GM21529 (cell line): Measurements from ENCODE around the gene NLRP6.
"Not testable (repeated sequence)": the region's sequence is repeated elsewhere in the genome, so short reads cannot be mapped to it uniquely, and the experiment has no call there.

Experiments
- ATAC-seq: cut with Tn5 transposase; IDR thresholded peaks from one replicate; pipeline ENCODE4 v1.9.1; 2021; ENCODE audit not compliant: unreplicated experiment

Gene NLRP6

DNA sequence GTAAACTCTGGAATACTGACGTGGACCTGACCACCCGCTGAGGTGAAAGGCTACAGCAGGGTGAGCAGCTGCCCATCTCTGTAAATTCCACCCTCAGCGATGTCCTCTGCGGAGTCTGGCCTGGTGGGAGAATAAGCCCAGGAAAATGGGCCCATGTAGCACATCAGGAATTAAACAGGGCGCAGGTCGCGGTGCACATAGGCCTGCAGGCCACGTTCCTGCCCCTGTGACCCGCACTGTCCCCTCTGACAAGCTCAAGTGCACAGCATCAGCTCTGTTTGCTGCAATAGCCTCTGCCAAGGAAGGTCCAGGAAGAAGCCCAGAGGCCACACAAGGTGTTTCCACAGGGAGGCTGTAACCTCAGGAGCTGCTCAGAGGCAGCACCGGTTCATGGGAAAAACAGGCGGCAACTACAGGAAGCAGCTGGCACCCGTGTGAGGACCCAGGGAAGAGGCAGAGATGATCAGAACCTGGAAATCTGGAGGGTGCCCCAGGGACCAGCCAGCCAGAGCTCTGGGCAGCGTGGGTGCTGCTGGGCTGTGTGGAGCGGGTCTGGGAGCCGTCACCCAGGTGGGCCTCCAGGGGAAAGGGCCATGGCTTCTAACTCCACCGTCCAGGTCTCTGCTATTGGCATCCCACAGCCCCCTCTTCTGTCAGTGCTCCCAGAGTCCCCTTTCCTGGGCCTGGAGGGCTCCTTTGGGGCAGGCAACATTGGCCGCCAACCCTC lies 28.6 kb downstream of the NLRP6 start:
- no peak for ATAC-seq

DNA sequence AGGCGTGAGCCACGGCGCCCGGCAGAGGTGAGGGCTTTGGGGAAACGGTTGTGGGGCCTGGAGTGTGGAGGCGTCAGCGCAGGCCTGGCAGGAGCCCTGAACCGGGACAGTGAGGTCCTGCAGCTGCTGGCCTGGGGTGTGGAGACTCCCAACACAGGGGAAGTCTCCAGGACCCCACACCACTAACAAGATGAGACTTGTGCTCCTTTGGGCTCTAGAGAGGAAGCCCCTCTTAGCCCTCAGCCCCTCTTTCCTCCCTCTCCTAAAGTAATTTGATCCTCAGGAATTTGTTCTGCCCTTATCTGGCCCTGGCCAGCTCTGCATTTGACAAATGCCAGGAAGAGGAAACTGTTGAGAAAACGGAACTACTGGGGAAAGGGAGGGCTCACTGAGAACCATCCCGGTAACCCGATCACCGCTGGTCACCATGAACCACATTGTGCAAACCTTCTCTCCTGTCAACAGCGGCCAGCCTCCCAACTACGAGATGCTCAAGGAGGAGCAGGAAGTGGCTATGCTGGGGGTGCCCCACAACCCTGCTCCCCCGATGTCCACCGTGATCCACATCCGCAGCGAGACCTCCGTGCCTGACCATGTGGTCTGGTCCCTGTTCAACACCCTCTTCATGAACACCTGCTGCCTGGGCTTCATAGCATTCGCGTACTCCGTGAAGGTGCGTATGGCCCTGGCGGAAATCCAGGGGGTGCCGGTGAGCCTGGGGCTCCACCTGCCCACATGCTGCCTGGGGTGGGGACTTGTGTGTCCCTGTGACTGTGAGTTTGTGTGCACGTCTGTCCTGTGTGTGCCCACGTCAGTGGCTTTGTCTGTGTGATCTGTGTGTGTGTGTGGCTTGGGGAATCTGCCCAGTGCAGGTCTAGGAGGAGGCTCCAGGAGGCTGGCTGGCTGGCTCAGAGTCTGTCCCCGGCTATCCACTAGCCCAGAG lies 29.8 kb downstream of the NLRP6 start, which contains the start of gene IFITM2:
Gene IFITM2, plus strand, starts transcription at position 51 of the 943 bp plus-strand sequence. Its CDS starts 377 bp downstream, at position 428.
- ATAC-seq: not testable (repeated sequence)

GRCh38 chr11:308740-309665 lies 30.8 kb downstream of the NLRP6 start:
- not testable (repeated sequence) for ATAC-seq

DNA sequence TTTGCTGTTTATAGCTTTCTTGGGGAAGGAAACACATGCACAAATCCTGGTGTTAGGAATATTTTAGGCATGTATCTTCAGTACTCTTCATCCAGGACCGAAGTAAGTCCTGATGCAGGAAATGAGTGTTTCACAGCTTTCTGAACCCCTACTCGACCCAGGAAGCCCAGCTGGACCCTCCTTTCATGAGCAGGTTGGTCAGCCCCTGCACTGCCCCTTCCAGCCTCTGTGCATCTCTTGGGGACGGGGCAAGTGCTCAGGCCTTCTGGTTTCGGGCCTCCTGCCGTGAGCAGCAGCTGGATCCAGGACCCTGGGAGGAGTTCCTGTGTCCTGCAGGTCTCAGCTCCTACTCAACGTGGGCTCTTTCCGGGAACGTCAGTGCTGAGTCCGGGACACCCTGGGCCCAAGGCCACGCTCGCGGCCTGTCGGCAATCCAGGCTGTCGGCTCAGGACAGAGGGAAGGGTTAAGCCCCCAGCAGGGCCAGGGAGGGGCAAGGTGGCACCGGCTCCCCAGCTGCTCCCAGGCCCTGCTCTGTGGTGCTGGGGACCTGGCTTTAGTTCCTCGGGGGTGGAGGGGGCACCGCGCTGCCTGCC lies 31.9 kb downstream of the NLRP6 start:
- ATAC-seq: not testable (repeated sequence)

DNA sequence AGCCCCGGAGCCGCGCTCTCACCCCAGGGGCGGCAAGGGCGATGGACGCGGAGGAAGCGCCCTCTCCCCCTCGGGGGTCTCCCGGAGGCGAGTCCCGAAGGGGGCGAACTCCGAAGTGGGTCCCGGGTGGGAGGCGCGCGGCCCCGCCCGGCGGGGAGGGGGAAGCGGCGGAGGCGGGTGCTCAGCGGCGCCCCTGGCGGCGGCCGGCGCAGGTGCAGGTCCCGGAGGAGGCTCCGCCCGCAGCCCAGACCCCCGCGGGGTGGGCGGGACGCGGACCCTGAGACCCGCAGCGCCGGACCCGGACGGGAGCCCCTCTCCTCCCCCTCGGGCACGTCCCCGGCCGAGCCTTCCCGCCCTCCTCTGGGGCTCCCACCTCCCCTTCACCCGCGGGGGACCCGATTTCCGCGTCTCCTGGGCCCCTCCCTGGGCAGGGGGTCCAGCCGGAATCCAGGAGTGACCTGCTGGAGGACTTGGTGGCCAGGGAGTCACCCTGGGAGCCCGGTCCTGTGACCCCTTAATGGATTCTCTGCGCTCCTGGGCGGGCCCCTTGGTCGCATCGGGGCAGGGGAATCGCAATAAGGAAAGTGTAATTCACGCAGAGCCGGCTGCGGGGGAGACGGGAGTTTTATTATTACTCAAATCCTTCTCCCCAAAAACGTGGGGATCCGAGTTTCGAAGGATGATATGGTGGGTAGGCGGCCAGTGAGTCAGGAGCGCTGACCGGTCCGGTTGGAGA lies 33.0 kb downstream of the NLRP6 start:
- not testable (repeated sequence) for ATAC-seq

DNA sequence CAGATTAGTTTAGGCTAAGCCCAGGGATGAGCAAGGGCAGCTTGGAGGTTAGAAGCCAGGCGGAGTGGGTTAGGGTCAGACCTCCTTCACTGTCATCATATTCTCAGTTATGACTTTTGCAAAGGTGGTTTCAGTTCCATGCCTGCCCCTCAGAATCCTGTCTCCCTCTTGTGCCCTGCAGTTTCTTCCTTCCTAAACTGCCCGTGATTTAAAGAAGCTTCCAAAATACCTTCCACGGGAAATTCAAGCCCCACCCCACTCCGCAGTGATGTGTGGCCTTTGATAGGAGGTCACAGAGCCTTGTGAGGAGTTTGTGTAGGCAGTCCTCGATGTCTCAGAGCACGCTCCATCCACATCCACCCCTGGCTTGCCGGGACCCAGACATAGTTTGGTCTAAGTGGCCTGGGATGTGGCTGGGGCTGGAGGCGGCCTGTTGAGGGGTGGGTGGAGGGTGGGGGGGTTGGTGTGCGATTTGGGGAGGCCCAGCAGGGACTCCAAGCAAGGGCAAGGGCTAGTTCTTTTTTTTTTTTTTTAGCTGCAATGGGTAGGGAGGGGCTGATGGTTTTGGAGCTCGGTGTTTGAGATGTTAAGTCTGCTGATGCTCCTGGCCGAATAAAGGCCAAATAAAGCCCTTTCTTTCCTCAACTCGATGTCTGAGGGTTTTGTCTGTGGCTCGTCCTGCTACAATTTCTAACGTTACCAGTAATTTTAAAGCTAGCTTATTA lies 34.0 kb downstream of the NLRP6 start:
- ATAC-seq: no peak

- peak; percentile 13 for ATAC-seq
Observed at GRCh38 chr11:313304-313786, 35.1 kb downstream of the NLRP6 start.

DNA sequence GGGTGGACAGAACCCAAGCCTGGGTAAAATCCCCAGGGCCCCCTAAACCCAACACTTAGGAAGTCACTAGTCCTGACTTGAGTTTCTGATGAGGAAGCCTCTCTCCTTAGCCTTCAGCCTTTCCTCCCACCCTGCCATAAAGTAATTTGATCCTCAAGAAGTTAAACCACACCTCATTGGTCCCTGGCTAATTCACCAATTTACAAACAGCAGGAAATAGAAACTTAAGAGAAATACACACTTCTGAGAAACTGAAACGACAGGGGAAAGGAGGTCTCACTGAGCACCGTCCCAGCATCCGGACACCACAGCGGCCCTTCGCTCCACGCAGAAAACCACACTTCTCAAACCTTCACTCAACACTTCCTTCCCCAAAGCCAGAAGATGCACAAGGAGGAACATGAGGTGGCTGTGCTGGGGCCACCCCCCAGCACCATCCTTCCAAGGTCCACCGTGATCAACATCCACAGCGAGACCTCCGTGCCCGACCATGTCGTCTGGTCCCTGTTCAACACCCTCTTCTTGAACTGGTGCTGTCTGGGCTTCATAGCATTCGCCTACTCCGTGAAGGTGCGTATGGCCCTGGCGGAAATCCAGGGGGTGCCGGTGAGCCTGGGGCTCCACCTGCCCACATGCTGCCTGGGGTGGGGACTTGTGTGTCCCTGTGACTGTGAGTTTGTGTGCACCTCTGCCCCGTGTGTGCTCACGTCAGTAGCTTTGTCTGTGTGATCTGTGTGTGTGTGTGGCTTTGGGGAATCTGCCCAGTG lies 35.8 kb downstream of the NLRP6 start, which contains the start of gene IFITM1:
Gene IFITM1, plus strand, starts transcription at position 254 of the 767 bp plus-strand sequence. Its CDS starts 131 bp downstream, at position 385.
- peak; percentile 37 for ATAC-seq

DNA sequence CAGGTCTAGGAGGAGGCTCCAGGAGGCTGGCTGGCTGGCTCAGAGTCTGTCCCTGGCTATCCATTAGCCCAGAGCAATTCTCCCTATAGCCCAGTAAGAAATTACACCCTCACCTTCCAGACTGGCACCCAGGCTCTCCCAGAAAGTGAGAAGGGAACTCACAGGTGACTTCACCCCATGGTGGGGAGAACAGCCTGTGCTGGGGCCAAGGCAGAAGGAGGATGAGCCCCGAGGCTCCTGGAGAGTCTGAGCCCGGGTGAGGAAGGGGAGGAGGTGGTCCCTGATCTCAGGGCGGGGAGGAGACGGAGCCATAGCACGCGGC lies 36.3 kb downstream of the NLRP6 start:
- ATAC-seq: not testable (repeated sequence)

GRCh38 chr11:315051-315481 lies 36.9 kb downstream of the NLRP6 start:
- no peak for ATAC-seq

- no peak for ATAC-seq
Observed at GRCh38 chr11:315516-315994, 37.3 kb downstream of the NLRP6 start.

DNA sequence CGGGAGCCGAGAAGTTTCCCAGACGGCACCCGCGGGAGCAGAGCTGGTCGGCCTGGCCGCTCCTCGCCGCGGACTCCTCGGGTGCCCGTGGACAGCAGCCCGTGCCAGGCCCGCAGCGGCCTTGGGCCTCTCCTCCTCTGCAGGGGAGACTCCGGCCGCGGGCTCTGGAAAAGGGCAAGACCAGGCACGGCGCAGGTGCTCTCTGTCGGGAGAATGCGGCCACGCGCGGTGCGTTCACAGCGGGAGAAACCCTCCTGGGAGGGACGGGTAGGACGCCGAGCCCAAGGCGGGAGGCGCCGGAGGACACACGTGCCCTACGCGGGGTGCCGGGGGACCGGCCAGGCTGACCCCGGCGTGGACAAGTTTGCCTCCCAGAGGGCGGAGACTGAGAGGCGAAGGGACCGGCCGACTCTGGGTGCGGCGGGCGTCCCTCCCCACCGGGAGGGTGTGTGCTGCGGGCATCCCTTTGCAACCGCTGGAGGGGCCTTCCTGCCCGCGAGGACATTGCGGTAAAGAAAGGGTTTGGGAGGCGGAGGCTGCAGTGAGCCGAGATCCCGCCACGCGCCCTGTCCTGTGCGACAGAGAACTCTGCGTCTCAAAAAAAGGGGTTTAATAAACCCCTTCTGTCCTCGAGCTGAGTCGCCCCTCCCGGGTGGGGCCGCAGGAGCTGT lies 38.0 kb downstream of the NLRP6 start:
- no peak for ATAC-seq

DNA sequence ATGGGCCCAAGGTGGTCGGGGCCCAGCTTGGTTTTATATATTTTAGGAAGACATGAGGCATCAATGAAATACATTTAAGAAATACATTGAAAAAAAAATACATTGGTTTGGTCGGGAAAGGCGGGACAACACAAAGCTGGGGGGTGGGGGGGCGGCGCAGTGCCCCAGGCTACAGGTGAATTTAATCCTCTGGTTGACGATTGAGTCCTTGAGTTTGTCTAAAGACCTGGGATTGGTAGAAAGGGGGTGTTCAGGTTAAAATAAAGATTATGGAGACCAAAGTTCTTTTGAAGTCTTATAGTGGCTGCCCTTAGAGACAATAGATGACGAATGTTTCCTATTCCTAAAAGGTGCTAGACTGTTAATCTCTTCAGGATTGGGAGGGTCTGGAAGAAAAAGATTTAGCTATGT lies 38.7 kb downstream of the NLRP6 start:
- ATAC-seq: no peak

- ATAC-seq: not testable (repeated sequence)
Observed at GRCh38 chr11:317668-318404, 39.6 kb downstream of the NLRP6 start.

DNA sequence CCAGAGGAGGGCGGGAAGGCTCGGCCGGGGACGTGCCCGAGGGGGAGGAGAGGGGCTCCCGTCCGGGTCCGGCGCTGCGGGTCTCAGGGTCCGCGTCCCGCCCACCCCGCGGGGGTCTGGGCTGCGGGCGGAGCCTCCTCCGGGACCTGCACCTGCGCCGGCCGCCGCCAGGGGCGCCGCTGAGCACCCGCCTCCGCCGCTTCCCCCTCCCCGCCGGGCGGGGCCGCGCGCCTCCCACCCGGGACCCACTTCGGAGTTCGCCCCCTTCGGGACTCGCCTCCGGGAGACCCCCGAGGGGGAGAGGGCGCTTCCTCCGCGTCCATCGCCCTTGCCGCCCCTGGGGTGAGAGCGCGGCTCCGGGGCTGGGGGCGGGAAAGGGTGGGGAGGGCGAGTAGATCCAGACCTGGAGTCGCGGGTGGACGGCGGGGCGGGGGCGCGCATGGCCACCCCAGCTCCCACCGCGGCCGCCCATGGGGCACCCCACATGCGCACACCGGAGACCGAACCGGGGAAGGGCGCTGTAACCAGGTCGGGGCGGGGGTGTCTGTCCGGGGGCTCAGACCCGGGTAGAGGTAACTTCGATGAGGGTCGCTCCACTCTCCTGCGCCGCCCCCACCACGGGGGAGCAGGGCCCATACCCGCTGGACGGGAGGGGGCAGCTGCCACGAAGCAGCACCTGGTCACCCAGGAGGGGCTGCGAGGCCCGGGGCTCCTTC lies 40.4 kb downstream of the NLRP6 start:
- ATAC-seq: not testable (repeated sequence)
